WTC11 (cell line): ENCODE measurements around the gene EHBP1. TPM values are rescaled to one million over a fixed set of nuclear protein-coding genes. Genes with fewer than 3 reads are reported as not detected.
A peak's percentile ranks its signal among the peaks of the same experiment; 100 is the strongest.

ENCODE experiments used
- ATAC-seq: fragments of 200-7000 bp; cut with Tn5 transposase; 2 replicates; pipeline ENCODE4 v1.10.0; 2021; ENCODE audit warnings: mild to moderate bottlenecking, moderate library complexity
- CTCF ChIA-PET: fragments of 300-600 bp; sonication (Branson Sonifier 250); formaldehyde crosslinking; loops from one replicate; lab custom pipeline; 2021; ENCODE audit warnings: antibody characterized with exemption; lab: Charles Lee
- POLR2A ChIA-PET: fragments of 350-600 bp; sonication (Branson Sonifier 250); formaldehyde crosslinking; loops from one replicate; lab custom pipeline; 2021; ENCODE audit warnings: antibody characterized with exemption; lab: Charles Lee
- DNase-seq: peaks from one replicate; pipeline ENCODE4 v3.0.0; 2021; ENCODE audit warnings: low spot score
- H3K27ac Mint-ChIP-seq: 2 replicates; pipeline ENCODE4 v1.8.0; 2021; ENCODE audit warnings: mixed read lengths
- H3K27me3 Mint-ChIP-seq: 2 replicates; pipeline ENCODE4 v1.8.0; 2021; ENCODE audit warnings: low read depth, mild to moderate bottlenecking, moderate library complexity, mixed read lengths
- H3K36me3 Mint-ChIP-seq: 2 replicates; pipeline ENCODE4 v1.8.0; 2021; ENCODE audit warnings: mixed read lengths
- H3K4me1 Mint-ChIP-seq: 2 replicates; pipeline ENCODE4 v1.8.0; 2022; ENCODE audit warnings: mixed read lengths
- H3K4me3 Mint-ChIP-seq: 2 replicates; pipeline ENCODE4 v1.8.0; 2021; ENCODE audit warnings: mild to moderate bottlenecking, moderate library complexity, mixed read lengths
- H3K9me3 Mint-ChIP-seq: 2 replicates; pipeline ENCODE4 v1.8.0; 2021; ENCODE audit warnings: mixed read lengths
- ATF1 ChIP-seq: sonication (generic); formaldehyde crosslinking; IDR thresholded peaks from 2 replicates; pipeline ENCODE4 v1.8.1; 2023; ENCODE audit warnings: mild to moderate bottlenecking, moderate library complexity, missing genetic modification reagents
- CREB1 ChIP-seq: sonication (generic); formaldehyde crosslinking; IDR thresholded peaks from 2 replicates; pipeline ENCODE4 v1.8.0; 2023; ENCODE audit warnings: mild to moderate bottlenecking, missing genetic modification reagents
- ESRRA ChIP-seq: sonication (generic); formaldehyde crosslinking; IDR thresholded peaks from 2 replicates; pipeline ENCODE4 v1.8.1; 2022; ENCODE audit warnings: mild to moderate bottlenecking, missing genetic modification reagents, borderline replicate concordance
- FOXK1 ChIP-seq: sonication (generic); formaldehyde crosslinking; IDR thresholded peaks from 2 replicates; pipeline ENCODE4 v1.8.0; 2022; ENCODE audit warnings: mild to moderate bottlenecking, moderate library complexity, missing genetic modification reagents
- GRHL2 ChIP-seq: fragments of 250-450 bp; sonication (Bioruptor Pico); IDR thresholded peaks from 2 replicates; pipeline ENCODE4 v1.8.0; 2022; ENCODE audit warnings: mild to moderate bottlenecking, moderate library complexity; ENCODE audit not compliant: insufficient replicate concordance, severe bottlenecking
- JAZF1 ChIP-seq: fragments of 250-450 bp; sonication (Bioruptor Pico); IDR thresholded peaks from 2 replicates; pipeline ENCODE4 v1.9.0; 2021; ENCODE audit warnings: moderate library complexity, mild to moderate bottlenecking, inconsistent platforms
- JUN ChIP-seq: sonication (generic); formaldehyde crosslinking; IDR thresholded peaks from 2 replicates; pipeline ENCODE4 v1.8.0; 2023; ENCODE audit warnings: mild to moderate bottlenecking, missing genetic modification reagents
- KAT7 ChIP-seq: sonication (generic); formaldehyde crosslinking; IDR thresholded peaks from 2 replicates; pipeline ENCODE4 v1.8.1; 2023; ENCODE audit warnings: missing genetic modification reagents, mild to moderate bottlenecking, borderline replicate concordance
- NFE2L1 ChIP-seq: sonication (generic); formaldehyde crosslinking; IDR thresholded peaks from 2 replicates; pipeline ENCODE4 v1.8.1; 2023; ENCODE audit warnings: missing genetic modification reagents
- NR1H2 ChIP-seq: sonication (generic); formaldehyde crosslinking; IDR thresholded peaks from 2 replicates; pipeline ENCODE4 v1.9.0; 2021; ENCODE audit warnings: mild to moderate bottlenecking, moderate library complexity, missing genetic modification reagents
- PRRX2 ChIP-seq: fragments of 250-450 bp; sonication (Bioruptor Pico); IDR thresholded peaks from 2 replicates; pipeline ENCODE4 v1.8.0; 2021; ENCODE audit warnings: mild to moderate bottlenecking
- SMAD4 ChIP-seq: sonication (generic); formaldehyde crosslinking; IDR thresholded peaks from 2 replicates; pipeline ENCODE4 v1.8.0; 2022; ENCODE audit warnings: mild to moderate bottlenecking, missing genetic modification reagents
- SP1 ChIP-seq: sonication (generic); formaldehyde crosslinking; conservative IDR thresholded peaks from 2 replicates; pipeline ENCODE4 v1.8.1; 2022; ENCODE audit warnings: missing genetic modification reagents
- ZNF121 ChIP-seq: sonication (generic); formaldehyde crosslinking; IDR thresholded peaks from 2 replicates; pipeline ENCODE4 v1.8.0; 2023; ENCODE audit warnings: missing genetic modification reagents
- ZNF219 ChIP-seq: sonication (generic); formaldehyde crosslinking; IDR thresholded peaks from 2 replicates; pipeline ENCODE4 v1.8.0; 2023; ENCODE audit warnings: missing genetic modification reagents, mild to moderate bottlenecking, borderline replicate concordance
- ZNF263 ChIP-seq: sonication (generic); formaldehyde crosslinking; IDR thresholded peaks from 2 replicates; pipeline ENCODE4 v1.8.1; 2022; ENCODE audit warnings: low read depth, mild to moderate bottlenecking, moderate library complexity, missing genetic modification reagents
- ZNF423 ChIP-seq: fragments of 250-450 bp; sonication (Bioruptor Pico); IDR thresholded peaks from 2 replicates; pipeline ENCODE4 v2.1.2; 2022; ENCODE audit warnings: mild to moderate bottlenecking, moderate library complexity
- total RNA-seq: library from RNA; stranded (reverse); gene quantifications from 3 replicates; pipeline ENCODE4 v1.2.3, GENCODE V29; 2021
- TF ChIP-seq, protein P1 (sequence below): fragments of 250-450 bp; sonication (Bioruptor Pico); IDR thresholded peaks from 2 replicates; pipeline ENCODE4 v2.1.2; 2022; ENCODE audit warnings: mild to moderate bottlenecking, moderate library complexity
- TF ChIP-seq, protein P2 (sequence below): sonication (generic); formaldehyde crosslinking; IDR thresholded peaks from 2 replicates; pipeline ENCODE4 v1.8.1; 2023; ENCODE audit warnings: mild to moderate bottlenecking, moderate library complexity, missing genetic modification reagents
- TF ChIP-seq, protein P3 (sequence below): sonication (generic); formaldehyde crosslinking; IDR thresholded peaks from 2 replicates; pipeline ENCODE4 v1.8.1; 2022; ENCODE audit warnings: low read depth, missing genetic modification reagents, borderline replicate concordance
- TF ChIP-seq, protein P4 (sequence below): sonication (generic); formaldehyde crosslinking; IDR thresholded peaks from 2 replicates; pipeline ENCODE4 v1.8.1; 2022; ENCODE audit warnings: mild to moderate bottlenecking, moderate library complexity, missing genetic modification reagents
- TF ChIP-seq, protein P5 (sequence below): sonication (generic); formaldehyde crosslinking; IDR thresholded peaks from 2 replicates; pipeline ENCODE4 v1.8.0; 2023; ENCODE audit warnings: mild to moderate bottlenecking, missing genetic modification reagents
- TF ChIP-seq, protein P6 (sequence below): sonication (generic); formaldehyde crosslinking; IDR thresholded peaks from 2 replicates; pipeline ENCODE4 v1.8.1; 2022; ENCODE audit warnings: low read depth, mild to moderate bottlenecking, moderate library complexity, missing genetic modification reagents, borderline replicate concordance

The EHBP1 gene
- total RNA-seq, 1 experiment from 2014 or later = 36.4 TPM

DNA sequence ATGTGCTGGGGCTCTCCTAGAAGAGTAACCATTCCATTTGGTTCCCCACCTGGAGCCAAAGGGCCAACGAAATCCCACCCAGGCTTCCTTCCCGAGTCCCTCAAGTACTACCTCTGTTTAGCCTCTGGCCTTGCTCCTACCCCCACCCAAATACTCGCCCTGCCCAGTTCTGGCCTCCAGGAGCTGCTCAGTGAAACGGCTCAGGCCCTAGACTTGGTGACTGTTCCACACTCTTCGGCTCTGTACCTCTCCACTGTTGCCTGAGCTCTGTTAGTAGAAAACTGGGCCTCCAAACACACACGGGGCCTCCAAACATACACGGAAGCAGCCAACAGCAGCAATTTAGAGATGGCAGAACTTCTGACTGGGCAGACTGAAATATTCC, 349.3 kb downstream of the EHBP1 start:
- peaks cover 68% of the 10 kb centered on the region for H3K4me1 Mint-ChIP-seq
- no peak overlapping the region for H3K27ac Mint-ChIP-seq
- H3K27me3 Mint-ChIP-seq = peaks cover 96% of the 10 kb centered on the region
- H3K36me3 Mint-ChIP-seq = no peaks in the 10 kb centered on the region
- DNase-seq = peak; percentile 12
- ChIA-PET POLR2A (interaction anchor here (0.6 to 2.0 kb wide), 3 partner anchors 8 to 111 kb away, joined by 5 to 9 read pairs (median 7); no protein-coding TSS in a partner anchor), CTCF (interaction anchor here (0.5 to 2.7 kb wide), 11 partner anchors 8 to 598 kb away, joined by 3 to 23 read pairs (median 4); no protein-coding TSS in a partner anchor)
- H3K4me3 Mint-ChIP-seq = peak overlapping the region; percentile 75
- H3K9me3 Mint-ChIP-seq = no peaks in the 10 kb centered on the region
- ATAC-seq = no peak
- TF ChIP-seq NR1H2 (CRISPR knock-in tag) = no peak
- TF ChIP-seq CREB1 = no peak
- TF ChIP-seq GRHL2 = no peak
- TF ChIP-seq JAZF1 (CRISPR knock-in tag) = no peak
- TF ChIP-seq, protein P1, sequence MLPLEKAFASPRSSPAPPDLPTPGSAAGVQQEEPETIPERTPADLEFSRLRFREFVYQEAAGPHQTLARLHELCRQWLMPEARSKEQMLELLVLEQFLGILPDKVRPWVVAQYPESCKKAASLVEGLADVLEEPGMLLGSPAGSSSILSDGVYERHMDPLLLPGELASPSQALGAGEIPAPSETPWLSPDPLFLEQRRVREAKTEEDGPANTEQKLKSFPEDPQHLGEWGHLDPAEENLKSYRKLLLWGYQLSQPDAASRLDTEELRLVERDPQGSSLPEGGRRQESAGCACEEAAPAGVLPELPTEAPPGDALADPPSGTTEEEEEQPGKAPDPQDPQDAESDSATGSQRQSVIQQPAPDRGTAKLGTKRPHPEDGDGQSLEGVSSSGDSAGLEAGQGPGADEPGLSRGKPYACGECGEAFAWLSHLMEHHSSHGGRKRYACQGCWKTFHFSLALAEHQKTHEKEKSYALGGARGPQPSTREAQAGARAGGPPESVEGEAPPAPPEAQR = no peak
- no peak for TF ChIP-seq PRRX2
- no peak for TF ChIP-seq SP1 (CRISPR knock-in tag)
- no peak for TF ChIP-seq ZNF423 (CRISPR knock-in tag)
- no peak for TF ChIP-seq KAT7 (CRISPR knock-in tag)
- TF ChIP-seq ZNF219 (CRISPR knock-in tag) = no peak
- no peak for TF ChIP-seq ZNF121 (CRISPR knock-in tag)
- no peak for TF ChIP-seq SMAD4 (CRISPR knock-in tag)

DNA sequence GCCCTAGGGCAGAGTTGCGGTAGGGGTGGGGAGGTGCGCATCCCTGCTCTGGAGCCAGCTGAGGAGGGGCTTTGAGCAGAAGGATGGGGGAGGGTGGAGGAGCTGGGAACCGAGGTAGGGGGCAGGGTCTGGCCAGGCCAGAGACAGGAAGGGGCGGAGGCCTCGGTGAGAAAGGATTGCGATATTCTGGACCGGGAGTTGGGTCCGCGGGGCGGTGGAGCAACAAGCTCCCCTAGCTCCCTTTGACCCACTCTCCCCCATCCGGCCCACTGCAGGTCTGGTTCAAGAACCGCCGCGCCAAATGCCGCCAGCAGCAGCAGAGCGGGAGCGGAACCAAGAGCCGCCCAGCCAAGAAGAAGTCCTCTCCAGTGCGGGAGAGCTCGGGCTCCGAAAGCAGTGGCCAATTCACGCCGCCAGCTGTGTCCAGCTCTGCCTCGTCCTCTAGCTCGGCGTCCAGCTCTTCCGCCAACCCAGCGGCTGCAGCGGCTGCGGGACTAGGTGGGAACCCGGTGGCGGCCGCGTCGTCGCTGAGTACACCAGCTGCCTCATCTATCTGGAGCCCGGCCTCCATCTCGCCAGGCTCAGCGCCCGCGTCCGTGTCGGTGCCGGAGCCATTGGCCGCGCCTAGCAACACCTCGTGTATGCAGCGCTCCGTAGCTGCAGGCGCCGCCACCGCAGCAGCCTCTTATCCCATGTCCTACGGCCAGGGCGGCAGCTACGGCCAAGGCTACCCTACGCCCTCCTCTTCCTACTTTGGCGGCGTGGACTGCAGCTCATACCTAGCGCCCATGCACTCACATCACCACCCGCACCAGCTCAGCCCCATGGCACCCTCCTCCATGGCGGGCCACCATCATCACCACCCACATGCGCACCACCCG, 350.0 kb downstream of the EHBP1 start:
- H3K27ac Mint-ChIP-seq = no peak overlapping the region
- no peaks in the 10 kb centered on the region for H3K9me3 Mint-ChIP-seq
- ATAC-seq (peak; percentile 6), DNase-seq (peak; percentile 66)
- CTCF ChIA-PET = interaction anchor here (0.5 to 2.7 kb wide), 11 partner anchors 8 to 598 kb away, joined by 3 to 23 read pairs (median 4); no protein-coding TSS in a partner anchor
- TF ChIP-seq JUN (CRISPR knock-in tag) = no peak
- 0 out of 2 replicates have a peak, but pooled peaks have one; percentile 19 for TF ChIP-seq FOXK1 (CRISPR knock-in tag)
- TF ChIP-seq ZNF263 = 0 out of 2 replicates have a peak, but pooled peaks have one; percentile 26
- TF ChIP-seq, protein P2, sequence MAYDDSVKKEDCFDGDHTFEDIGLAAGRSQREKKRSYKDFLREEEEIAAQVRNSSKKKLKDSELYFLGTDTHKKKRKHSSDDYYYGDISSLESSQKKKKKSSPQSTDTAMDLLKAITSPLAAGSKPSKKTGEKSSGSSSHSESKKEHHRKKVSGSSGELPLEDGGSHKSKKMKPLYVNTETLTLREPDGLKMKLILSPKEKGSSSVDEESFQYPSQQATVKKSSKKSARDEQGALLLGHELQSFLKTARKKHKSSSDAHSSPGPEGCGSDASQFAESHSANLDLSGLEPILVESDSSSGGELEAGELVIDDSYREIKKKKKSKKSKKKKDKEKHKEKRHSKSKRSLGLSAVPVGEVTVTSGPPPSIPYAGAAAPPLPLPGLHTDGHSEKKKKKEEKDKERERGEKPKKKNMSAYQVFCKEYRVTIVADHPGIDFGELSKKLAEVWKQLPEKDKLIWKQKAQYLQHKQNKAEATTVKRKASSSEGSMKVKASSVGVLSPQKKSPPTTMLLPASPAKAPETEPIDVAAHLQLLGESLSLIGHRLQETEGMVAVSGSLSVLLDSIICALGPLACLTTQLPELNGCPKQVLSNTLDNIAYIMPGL (CRISPR knock-in tag) = 0 out of 2 replicates have a peak, but pooled peaks have one; percentile 56
- no peak for TF ChIP-seq ATF1 (CRISPR knock-in tag)
- no peak for TF ChIP-seq ESRRA (CRISPR knock-in tag)
- TF ChIP-seq PRRX2 = no peak
- TF ChIP-seq NFE2L1 (CRISPR knock-in tag) = peak; percentile 79
- TF ChIP-seq, protein P3, sequence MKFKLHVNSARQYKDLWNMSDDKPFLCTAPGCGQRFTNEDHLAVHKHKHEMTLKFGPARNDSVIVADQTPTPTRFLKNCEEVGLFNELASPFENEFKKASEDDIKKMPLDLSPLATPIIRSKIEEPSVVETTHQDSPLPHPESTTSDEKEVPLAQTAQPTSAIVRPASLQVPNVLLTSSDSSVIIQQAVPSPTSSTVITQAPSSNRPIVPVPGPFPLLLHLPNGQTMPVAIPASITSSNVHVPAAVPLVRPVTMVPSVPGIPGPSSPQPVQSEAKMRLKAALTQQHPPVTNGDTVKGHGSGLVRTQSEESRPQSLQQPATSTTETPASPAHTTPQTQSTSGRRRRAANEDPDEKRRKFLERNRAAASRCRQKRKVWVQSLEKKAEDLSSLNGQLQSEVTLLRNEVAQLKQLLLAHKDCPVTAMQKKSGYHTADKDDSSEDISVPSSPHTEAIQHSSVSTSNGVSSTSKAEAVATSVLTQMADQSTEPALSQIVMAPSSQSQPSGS (CRISPR knock-in tag) = no peak
- TF ChIP-seq, protein P4, sequence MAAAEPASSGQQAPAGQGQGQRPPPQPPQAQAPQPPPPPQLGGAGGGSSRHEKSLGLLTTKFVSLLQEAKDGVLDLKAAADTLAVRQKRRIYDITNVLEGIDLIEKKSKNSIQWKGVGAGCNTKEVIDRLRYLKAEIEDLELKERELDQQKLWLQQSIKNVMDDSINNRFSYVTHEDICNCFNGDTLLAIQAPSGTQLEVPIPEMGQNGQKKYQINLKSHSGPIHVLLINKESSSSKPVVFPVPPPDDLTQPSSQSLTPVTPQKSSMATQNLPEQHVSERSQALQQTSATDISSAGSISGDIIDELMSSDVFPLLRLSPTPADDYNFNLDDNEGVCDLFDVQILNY (CRISPR knock-in tag) = no peak
- TF ChIP-seq, protein P5, sequence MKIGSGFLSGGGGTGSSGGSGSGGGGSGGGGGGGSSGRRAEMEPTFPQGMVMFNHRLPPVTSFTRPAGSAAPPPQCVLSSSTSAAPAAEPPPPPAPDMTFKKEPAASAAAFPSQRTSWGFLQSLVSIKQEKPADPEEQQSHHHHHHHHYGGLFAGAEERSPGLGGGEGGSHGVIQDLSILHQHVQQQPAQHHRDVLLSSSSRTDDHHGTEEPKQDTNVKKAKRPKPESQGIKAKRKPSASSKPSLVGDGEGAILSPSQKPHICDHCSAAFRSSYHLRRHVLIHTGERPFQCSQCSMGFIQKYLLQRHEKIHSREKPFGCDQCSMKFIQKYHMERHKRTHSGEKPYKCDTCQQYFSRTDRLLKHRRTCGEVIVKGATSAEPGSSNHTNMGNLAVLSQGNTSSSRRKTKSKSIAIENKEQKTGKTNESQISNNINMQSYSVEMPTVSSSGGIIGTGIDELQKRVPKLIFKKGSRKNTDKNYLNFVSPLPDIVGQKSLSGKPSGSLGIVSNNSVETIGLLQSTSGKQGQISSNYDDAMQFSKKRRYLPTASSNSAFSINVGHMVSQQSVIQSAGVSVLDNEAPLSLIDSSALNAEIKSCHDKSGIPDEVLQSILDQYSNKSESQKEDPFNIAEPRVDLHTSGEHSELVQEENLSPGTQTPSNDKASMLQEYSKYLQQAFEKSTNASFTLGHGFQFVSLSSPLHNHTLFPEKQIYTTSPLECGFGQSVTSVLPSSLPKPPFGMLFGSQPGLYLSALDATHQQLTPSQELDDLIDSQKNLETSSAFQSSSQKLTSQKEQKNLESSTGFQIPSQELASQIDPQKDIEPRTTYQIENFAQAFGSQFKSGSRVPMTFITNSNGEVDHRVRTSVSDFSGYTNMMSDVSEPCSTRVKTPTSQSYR (CRISPR knock-in tag) = 0 out of 2 replicates have a peak, but pooled peaks have one; percentile 46
- TF ChIP-seq, protein P6, sequence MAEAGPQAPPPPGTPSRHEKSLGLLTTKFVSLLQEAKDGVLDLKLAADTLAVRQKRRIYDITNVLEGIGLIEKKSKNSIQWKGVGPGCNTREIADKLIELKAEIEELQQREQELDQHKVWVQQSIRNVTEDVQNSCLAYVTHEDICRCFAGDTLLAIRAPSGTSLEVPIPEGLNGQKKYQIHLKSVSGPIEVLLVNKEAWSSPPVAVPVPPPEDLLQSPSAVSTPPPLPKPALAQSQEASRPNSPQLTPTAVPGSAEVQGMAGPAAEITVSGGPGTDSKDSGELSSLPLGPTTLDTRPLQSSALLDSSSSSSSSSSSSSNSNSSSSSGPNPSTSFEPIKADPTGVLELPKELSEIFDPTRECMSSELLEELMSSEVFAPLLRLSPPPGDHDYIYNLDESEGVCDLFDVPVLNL = peak; percentile 70; the same call in 1 of the 2 replicates
- peaks cover 72% of the 10 kb centered on the region for H3K4me1 Mint-ChIP-seq
- POLR2A ChIA-PET = interaction anchor here (0.5 to 2.0 kb wide), 4 partner anchors 9 to 306 kb away, joined by 5 to 9 read pairs (median 6); no protein-coding TSS in a partner anchor
- peaks cover 99% of the 10 kb centered on the region for H3K27me3 Mint-ChIP-seq
- peak overlapping the region; percentile 75 for H3K4me3 Mint-ChIP-seq
- no peaks in the 10 kb centered on the region for H3K36me3 Mint-ChIP-seq
